SJCRH30 (cell line): ENCODE measurements around the gene BCL2. TPM values are rescaled to one million over a fixed set of nuclear protein-coding genes. Genes with fewer than 3 reads are reported as not detected.

ENCODE experiments used
- DNase-seq, 2 experiments: peaks; one replicate each; pipeline ENCODE4 v3.0.0-alpha.2; 2015 to 2020
- H3K27ac ChIP-seq: fragments of 250-450 bp; sonication (Bioruptor Pico); 2 replicates; pipeline ENCODE4 v1.5.1; 2020; ENCODE audit warnings: mild to moderate bottlenecking, moderate library complexity
- H3K27me3 ChIP-seq: fragments of 250-450 bp; sonication (Bioruptor Pico); 2 replicates; pipeline ENCODE4 v1.5.1; 2020; ENCODE audit warnings: mild to moderate bottlenecking, moderate library complexity
- H3K36me3 ChIP-seq: fragments of 250-450 bp; sonication (Bioruptor Pico); 2 replicates; pipeline ENCODE4 v1.5.1; 2020; ENCODE audit warnings: mild to moderate bottlenecking, moderate library complexity
- H3K4me1 ChIP-seq: fragments of 250-450 bp; sonication (Bioruptor Pico); 2 replicates; pipeline ENCODE4 v1.5.1; 2020; ENCODE audit warnings: mild to moderate bottlenecking, moderate library complexity
- H3K4me3 ChIP-seq: fragments of 250-450 bp; sonication (Bioruptor Pico); 2 replicates; pipeline ENCODE4 v1.5.1; 2020; ENCODE audit warnings: mild to moderate bottlenecking, moderate library complexity
- H3K9me3 ChIP-seq: fragments of 250-450 bp; sonication (Bioruptor Pico); replicated peaks from 2 replicates; pipeline ENCODE4 v1.5.1; 2020; ENCODE audit warnings: mild to moderate bottlenecking, moderate library complexity
- total RNA-seq: library from RNA; depleted of rRNA; stranded (reverse); fragments of >200 nt; shearing (Covaris generic); gene quantifications from 2 replicates; pipeline ENCODE4 v1.2.3, GENCODE V29; 2014

Gene BCL2
- total RNA-seq, 1 experiment from 2014 or later: 6.8 TPM

- Histone ChIP-seq H3K36me3 (no peaks in the 10 kb centered on the region), H3K4me1 (no peaks in the 10 kb centered on the region), H3K4me3 (peak overlapping the region; percentile 72), H3K27me3 (no peaks in the 10 kb centered on the region), H3K27ac (no peak overlapping the region), H3K9me3 (no peaks in the 10 kb centered on the region)
- DNase-seq: no peak
Measured at GRCh38 chr18:63317982-63318888, 1.3 kb downstream of the BCL2 start.

- Histone ChIP-seq H3K27ac (no peak overlapping the region), H3K9me3 (no peaks in the 10 kb centered on the region), H3K36me3 (no peaks in the 10 kb centered on the region), H3K4me1 (no peaks in the 10 kb centered on the region), H3K4me3 (no peak overlapping the region), H3K27me3 (no peaks in the 10 kb centered on the region)
- DNase-seq: no peak
Measured at GRCh38 chr18:63317556-63317946, 2.0 kb downstream of the BCL2 start.

GRCh38 chr18:63316612-63317555, 2.7 kb downstream of the BCL2 start:
- Histone ChIP-seq H3K4me3 (no peak overlapping the region), H3K36me3 (no peaks in the 10 kb centered on the region), H3K9me3 (no peaks in the 10 kb centered on the region), H3K27ac (no peak overlapping the region), H3K4me1 (no peaks in the 10 kb centered on the region), H3K27me3 (no peaks in the 10 kb centered on the region)
- DNase-seq: no peak

- Histone ChIP-seq H3K27ac (no peak overlapping the region), H3K36me3 (no peaks in the 10 kb centered on the region), H3K27me3 (no peaks in the 10 kb centered on the region), H3K4me3 (no peak overlapping the region), H3K4me1 (no peaks in the 10 kb centered on the region), H3K9me3 (no peaks in the 10 kb centered on the region)
- DNase-seq: no peak
Measured at GRCh38 chr18:63315876-63316275, 3.7 kb downstream of the BCL2 start.

- H3K36me3 ChIP-seq: no peaks in the 10 kb centered on the region
- H3K4me3 ChIP-seq: no peak overlapping the region
- H3K9me3 ChIP-seq: no peaks in the 10 kb centered on the region
- H3K27ac ChIP-seq: no peak overlapping the region
- no peaks in the 10 kb centered on the region for H3K27me3 ChIP-seq
- no peak for DNase-seq
- H3K4me1 ChIP-seq: no peaks in the 10 kb centered on the region
Measured at GRCh38 chr18:63315131-63315662, 4.4 kb downstream of the BCL2 start.

- DNase-seq: no peak
- H3K27ac ChIP-seq: no peak overlapping the region
- H3K27me3 ChIP-seq: no peaks in the 10 kb centered on the region
- no peaks in the 10 kb centered on the region for H3K36me3 ChIP-seq
- H3K4me1 ChIP-seq: no peaks in the 10 kb centered on the region
- no peaks in the 10 kb centered on the region for H3K9me3 ChIP-seq
- H3K4me3 ChIP-seq: no peak overlapping the region
Measured at GRCh38 chr18:63314062-63314790, 5.3 kb downstream of the BCL2 start.

GRCh38 chr18:63313396-63313917, 6.1 kb downstream of the BCL2 start:
- H3K36me3 ChIP-seq: no peaks in the 10 kb centered on the region
- no peak overlapping the region for H3K27ac ChIP-seq
- H3K4me3 ChIP-seq: no peak overlapping the region
- no peaks in the 10 kb centered on the region for H3K4me1 ChIP-seq
- no peaks in the 10 kb centered on the region for H3K9me3 ChIP-seq
- DNase-seq: no peak
- no peaks in the 10 kb centered on the region for H3K27me3 ChIP-seq

GRCh38 chr18:63312737-63313395, 6.7 kb downstream of the BCL2 start:
- H3K4me1 ChIP-seq: no peaks in the 10 kb centered on the region
- H3K9me3 ChIP-seq: no peaks in the 10 kb centered on the region
- H3K27ac ChIP-seq: no peak overlapping the region
- DNase-seq: no peak
- no peaks in the 10 kb centered on the region for H3K27me3 ChIP-seq
- H3K36me3 ChIP-seq: no peaks in the 10 kb centered on the region
- H3K4me3 ChIP-seq: no peak overlapping the region

- Histone ChIP-seq H3K27ac (no peak overlapping the region), H3K9me3 (no peaks in the 10 kb centered on the region), H3K4me1 (no peaks in the 10 kb centered on the region)
Measured at GRCh38 chr18:63312019-63312409, 7.6 kb downstream of the BCL2 start.

GRCh38 chr18:63311118-63312018, 8.2 kb downstream of the BCL2 start:
- no peak for DNase-seq
- no peak overlapping the region for H3K4me3 ChIP-seq
- H3K27me3 ChIP-seq: no peaks in the 10 kb centered on the region

More at GRCh38 chr18:63312019-63312409, 7.6 kb downstream of the BCL2 start:
- DNase-seq: no peak
- Histone ChIP-seq H3K27me3 (no peaks in the 10 kb centered on the region), H3K4me3 (no peak overlapping the region), H3K36me3 (no peaks in the 10 kb centered on the region)

GRCh38 chr18:63309422-63309821, 10.1 kb downstream of the BCL2 start:
- Histone ChIP-seq H3K4me3 (no peak overlapping the region), H3K27me3 (no peaks in the 10 kb centered on the region), H3K4me1 (no peaks in the 10 kb centered on the region), H3K9me3 (no peaks in the 10 kb centered on the region), H3K27ac (no peak overlapping the region), H3K36me3 (no peaks in the 10 kb centered on the region)
- no peak for DNase-seq

More at GRCh38 chr18:63311118-63312018, 8.2 kb downstream of the BCL2 start:
- Histone ChIP-seq H3K9me3 (no peaks in the 10 kb centered on the region), H3K27ac (no peak overlapping the region), H3K36me3 (no peaks in the 10 kb centered on the region), H3K4me1 (no peaks in the 10 kb centered on the region)

- Histone ChIP-seq H3K4me1 (no peaks in the 10 kb centered on the region), H3K27me3 (no peaks in the 10 kb centered on the region), H3K36me3 (no peaks in the 10 kb centered on the region), H3K9me3 (no peaks in the 10 kb centered on the region), H3K27ac (no peak overlapping the region), H3K4me3 (no peak overlapping the region)
- DNase-seq: no peak
Measured at GRCh38 chr18:63307551-63308200, 11.9 kb downstream of the BCL2 start.
